H7 (cell line): Measurements from ENCODE around the gene ITPRIP. TPM values are rescaled to one million over a fixed set of nuclear protein-coding genes. Genes with fewer than 3 reads are reported as not detected.

Experiments used
- DNase-seq: peaks from one replicate; pipeline ENCODE4 v3.0.0; 2012
- H3K27me3 ChIP-seq: 2 replicates; pipeline ENCODE4 v1.6.0; 2011; ENCODE audit warnings: mild to moderate bottlenecking, low read length; ENCODE audit not compliant: control insufficient read depth, insufficient read depth
- H3K36me3 ChIP-seq: replicated peaks from 2 replicates; pipeline ENCODE4 v1.5.1; 2011; ENCODE audit warnings: low read length; ENCODE audit not compliant: control insufficient read depth, insufficient read depth
- H3K4me3 ChIP-seq: 2 replicates; pipeline ENCODE4 v1.5.1; 2011; ENCODE audit warnings: low read depth, mild to moderate bottlenecking, control low read depth, low read length, moderate library complexity; ENCODE audit not compliant: insufficient read depth
- total RNA-seq: library from RNA; depleted of rRNA; stranded (reverse); fragments of >200 nt; shearing (Covaris generic); gene quantifications from 2 replicates; pipeline ENCODE4 v1.2.3, GENCODE V29; 2014

ITPRIP gene
- total RNA-seq, 1 experiment from 2014 or later, result 6.9 TPM

DNA sequence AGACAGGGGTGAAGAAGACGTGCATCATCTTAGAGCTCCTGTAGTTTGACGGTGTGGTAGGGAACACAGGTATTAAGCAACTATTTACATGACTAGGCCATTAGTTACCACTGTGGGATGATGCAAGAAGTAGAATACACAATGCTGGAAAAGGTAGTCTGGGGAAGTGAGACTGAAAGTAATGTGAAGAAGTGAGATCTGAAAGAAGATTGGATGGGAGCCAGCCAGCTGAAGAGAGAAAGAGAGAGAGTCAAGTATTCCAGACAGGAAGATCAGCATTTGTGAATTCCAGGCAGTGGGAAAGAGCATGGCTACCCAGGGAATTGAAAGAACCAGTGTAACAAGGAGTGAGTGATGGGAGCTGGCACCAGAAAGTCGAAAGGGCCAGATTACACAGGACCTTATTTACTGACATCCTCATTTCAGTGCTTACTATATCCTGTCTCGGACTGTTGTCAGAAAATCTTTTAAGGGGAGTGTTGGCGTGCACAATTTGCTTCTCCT lies 11.4 kb upstream of the ITPRIP start:
- no peak overlapping the region for H3K4me3 ChIP-seq
- DNase-seq, result no peak
- no peaks in the 10 kb centered on the region for H3K36me3 ChIP-seq
- H3K27me3 ChIP-seq, result peaks cover 11% of the 10 kb centered on the region

DNA sequence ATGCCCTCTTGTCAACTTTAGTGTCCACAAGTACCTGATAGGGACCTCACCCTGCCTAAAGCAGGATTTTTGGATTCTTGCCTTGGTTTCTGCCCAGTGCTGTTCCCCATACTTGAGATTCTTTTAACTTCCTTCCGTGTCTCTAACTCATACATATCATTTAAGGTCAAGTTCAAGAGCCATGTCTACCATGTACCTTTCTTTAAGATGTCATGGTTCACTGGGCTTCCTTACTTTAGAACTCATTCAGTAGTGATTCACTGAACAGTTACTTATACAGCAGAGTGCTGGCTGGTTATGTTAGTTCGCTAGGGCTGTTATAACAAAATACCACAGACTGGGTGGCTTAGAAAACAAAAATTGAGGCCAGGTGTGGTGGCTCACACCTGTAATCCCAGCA lies 10.3 kb upstream of the ITPRIP start:
- H3K4me3 ChIP-seq, result no peak overlapping the region
- H3K36me3 ChIP-seq, result no peaks in the 10 kb centered on the region
- no peaks in the 10 kb centered on the region for H3K27me3 ChIP-seq
- DNase-seq, result no peak

DNA sequence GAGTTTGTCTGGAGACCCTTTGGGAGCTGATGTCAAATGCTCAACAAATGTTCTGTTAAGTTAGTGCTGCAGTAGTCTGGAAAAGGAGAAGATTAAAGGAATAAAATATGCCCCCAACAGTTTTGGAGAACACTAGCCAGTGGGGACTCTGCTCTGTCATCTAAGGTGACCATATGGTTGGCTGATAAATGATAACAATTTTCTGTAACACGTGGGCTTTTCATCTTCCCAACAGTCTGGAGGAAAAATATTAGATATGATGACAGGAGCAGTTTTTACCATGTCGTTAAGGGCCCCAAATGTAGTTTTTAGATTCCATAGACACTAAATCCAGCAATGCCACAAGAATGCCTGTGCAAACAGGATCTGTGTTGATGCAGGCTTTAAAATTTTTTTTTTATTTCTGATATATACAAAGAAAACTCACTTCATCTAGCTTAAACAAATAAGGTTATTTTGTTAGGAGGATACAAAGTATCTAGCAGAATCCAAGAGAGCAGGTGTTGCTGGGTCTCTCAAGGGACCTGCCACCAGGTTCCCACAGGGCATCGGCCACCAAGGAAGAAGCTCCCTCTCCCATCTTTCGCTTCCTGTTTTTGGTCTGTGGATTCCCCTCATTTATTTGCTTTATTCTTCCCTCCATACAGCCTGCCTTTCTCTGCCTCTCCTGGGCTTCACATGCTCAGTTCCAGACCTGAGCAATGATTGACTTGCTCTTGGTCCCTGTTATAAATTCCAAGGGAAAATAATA lies 9.2 kb upstream of the ITPRIP start:
- DNase-seq, result no peak
- Histone ChIP-seq H3K27me3 (no peaks in the 10 kb centered on the region), H3K36me3 (no peaks in the 10 kb centered on the region), H3K4me3 (no peak overlapping the region)

DNA sequence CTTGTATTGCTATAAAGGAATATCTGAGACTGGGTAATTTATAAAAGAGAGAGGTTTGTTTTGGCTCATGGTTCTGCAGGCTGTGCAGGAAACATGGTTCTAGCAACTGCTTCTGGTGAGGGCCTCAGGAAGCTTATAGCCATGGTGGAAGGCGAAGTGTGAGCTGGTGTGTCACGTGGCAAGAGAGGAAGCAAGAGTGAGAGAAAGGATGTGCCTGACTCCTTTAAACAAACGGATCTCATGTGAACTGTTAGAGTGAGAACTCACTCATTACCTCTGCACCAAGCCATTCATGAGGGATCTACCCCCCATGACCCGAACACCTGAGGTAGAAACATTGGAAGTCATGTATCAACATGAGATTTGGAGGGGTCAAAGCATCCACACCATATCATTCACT lies 7.7 kb upstream of the ITPRIP start:
- no peak overlapping the region for H3K4me3 ChIP-seq

DNA sequence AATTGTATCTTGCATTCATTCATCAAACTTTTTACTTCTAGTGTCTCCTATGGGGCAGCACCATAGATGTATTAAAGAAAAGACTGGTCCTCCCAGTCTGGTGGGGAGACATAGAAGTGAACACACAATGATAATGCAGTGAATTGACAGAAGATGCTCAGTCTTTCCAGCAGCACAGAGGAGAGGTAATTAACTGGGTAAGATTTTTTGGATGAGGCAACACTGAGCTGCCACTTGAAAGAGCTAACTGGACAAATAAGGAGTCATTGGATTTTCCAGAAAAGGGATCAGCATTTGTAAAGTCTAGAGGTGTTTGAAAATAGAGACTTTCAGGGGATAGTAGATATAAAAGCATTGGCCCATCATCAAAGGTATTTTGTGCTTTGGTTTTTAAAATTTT lies 7.2 kb upstream of the ITPRIP start:
- DNase-seq, result no peak
- H3K4me3 ChIP-seq, result no peak overlapping the region
- H3K36me3 ChIP-seq, result no peaks in the 10 kb centered on the region
- H3K27me3 ChIP-seq, result no peaks in the 10 kb centered on the region

More for the DNA sequence above, 7.7 kb upstream of the ITPRIP start:
- Histone ChIP-seq H3K36me3 (no peaks in the 10 kb centered on the region), H3K27me3 (no peaks in the 10 kb centered on the region)
- no peak for DNase-seq

DNA sequence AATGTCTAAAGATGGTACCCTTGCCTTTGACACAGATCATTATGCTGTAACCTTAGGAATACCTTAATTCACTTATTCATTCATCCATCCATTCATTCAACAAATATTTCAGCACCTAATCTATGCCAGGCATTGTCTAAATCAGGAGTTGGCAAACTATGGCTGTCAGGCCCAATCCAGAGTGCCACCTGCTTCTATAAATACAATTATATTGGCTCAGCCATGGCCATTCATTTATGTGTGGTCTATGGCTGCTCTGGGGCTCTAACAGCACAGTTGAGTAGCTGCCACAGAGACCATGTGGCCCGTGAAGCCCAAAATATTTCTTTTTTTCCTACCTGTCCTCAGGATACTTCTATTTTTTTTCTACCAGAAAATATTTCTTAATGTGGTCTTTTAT lies 6.0 kb upstream of the ITPRIP start:
- Histone ChIP-seq H3K4me3 (no peak overlapping the region), H3K36me3 (no peaks in the 10 kb centered on the region), H3K27me3 (no peaks in the 10 kb centered on the region; the same call in 1 of the 2 replicates)
- no peak for DNase-seq

DNA sequence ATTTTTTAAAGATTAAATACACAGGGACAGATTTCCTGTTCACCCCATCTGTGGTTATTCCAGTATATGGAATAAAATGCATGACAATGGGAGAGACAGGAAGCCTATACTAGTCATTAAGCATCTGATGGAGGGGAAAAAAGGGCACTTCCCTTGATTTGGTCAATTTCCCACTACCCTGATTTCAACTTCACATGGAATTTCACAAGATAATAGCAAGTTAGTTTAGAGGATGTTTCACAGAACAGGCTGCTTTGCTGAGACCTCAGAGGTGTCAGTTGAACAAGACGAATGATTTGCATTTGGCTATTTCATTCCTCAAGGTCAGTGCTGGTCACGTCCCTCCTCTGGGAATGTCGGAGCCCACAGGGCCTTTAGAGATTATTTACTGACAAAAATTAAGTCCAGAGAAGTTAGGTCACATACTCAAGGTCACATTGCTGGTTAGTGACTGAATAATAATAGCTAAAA lies 4.7 kb upstream of the ITPRIP start:
- DNase-seq, result no peak
- no peaks in the 10 kb centered on the region for H3K36me3 ChIP-seq

DNA sequence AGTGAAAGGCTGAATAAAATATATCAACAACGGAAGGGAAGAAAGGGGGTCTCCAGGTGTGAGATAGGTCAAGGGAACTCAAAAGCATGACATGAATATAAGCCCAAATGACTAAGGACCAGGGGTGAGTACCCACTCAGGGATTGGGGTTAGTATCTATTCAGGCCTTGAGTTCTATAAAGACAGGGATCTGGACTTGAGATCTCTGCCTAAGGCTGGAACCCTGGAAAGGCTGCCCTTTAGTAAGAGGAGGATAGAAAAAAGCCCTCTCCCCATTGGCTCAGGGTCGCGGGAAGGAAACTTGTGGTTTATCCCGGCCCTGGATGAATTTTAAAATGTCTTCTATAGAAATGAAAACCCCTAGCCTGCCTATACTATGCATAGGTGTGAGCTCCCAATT lies 2.4 kb upstream of the ITPRIP start:
- DNase-seq, result peak; percentile 27
- H3K36me3 ChIP-seq, result no peaks in the 10 kb centered on the region

More for the DNA sequence above, 4.7 kb upstream of the ITPRIP start:
- H3K4me3 ChIP-seq, result no peak overlapping the region
- no peaks in the 10 kb centered on the region; the same call in 1 of the 2 replicates for H3K27me3 ChIP-seq

DNA sequence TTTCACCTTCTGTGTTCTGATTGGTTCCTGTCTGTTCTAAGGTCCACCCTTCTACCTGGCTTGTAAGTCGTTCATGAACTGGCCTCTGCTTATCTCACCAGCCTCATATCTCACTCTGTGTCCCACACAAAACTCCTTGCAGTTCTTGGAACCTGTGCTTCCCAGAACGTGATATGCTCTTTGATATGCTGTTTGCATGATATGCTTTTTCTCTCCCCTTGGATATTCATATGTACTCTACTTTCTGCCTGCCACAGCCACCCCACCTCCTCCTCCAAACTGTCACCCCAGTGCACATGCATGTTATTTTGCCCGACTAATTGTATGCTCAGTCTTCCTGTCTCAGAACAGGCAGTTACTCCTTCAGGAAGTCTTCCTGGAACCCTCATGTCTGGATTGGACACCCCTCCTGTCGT lies 1.9 kb upstream of the ITPRIP start:
- Histone ChIP-seq H3K36me3 (no peaks in the 10 kb centered on the region), H3K27me3 (no peaks in the 10 kb centered on the region; the same call in 1 of the 2 replicates), H3K4me3 (no peak overlapping the region)
- peak; percentile 11 for DNase-seq

More for the DNA sequence above, 2.4 kb upstream of the ITPRIP start:
- no peak overlapping the region for H3K4me3 ChIP-seq
- no peaks in the 10 kb centered on the region; the same call in 1 of the 2 replicates for H3K27me3 ChIP-seq

DNA sequence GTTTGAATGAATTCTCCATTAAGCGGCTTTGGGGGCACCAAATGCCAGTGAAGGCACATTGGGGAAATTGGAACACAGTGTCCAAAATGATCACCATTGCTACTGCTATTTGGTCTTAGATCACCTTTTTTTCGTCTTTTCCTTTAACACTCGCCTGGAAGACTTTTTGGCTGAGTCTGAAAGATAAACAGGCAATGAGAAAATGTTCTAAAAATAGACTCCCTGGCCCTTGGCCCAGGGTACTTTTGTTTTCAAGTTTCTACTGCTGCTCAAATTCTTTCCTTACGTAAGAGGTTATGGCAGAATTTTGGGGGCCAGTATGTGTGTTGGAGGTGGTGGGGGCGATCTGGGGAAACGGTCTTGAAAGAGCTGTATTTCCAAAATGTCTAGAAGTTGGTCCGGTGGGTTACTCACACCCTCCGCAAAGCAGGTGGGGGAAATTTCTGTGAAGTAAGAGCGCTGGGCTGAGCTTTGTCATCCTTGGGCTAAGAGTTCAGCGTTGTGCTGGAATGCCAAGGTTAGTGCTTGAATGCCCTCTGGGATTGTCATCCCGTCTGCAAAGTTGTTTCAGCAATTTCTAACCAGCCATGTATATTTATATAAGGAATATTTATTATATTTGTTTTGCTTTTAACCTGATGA lies 1.3 kb upstream of the ITPRIP start:
- H3K36me3 ChIP-seq, result no peaks in the 10 kb centered on the region
- no peaks in the 10 kb centered on the region; the same call in 1 of the 2 replicates for H3K27me3 ChIP-seq
- DNase-seq, result peak; percentile 17
- peak overlapping the region; percentile 94 for H3K4me3 ChIP-seq

DNA sequence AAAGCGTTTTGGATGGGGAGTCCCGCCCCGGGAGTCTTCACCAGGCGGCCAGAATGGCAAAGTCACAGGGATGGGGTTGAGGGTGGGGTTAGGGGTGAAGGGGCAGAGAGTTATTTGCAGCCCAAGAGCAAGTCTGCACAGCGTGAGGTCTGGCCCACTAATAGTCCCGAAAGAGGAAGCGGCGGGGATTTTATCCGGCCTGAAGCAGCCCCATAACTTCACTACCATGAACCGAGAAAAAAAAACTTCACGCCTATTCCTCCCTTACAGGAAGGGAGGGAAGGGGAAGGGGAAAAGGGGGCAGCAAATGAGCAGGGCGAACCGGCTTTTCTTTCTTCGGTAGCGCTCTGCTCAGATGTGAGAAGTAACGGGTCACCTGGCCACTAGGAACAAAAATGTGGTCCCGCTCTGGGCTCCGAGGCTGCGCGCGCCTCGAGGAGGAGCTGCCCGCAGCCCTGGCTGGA lies 712 bp downstream of the ITPRIP start:
- Histone ChIP-seq H3K27me3 (no peaks in the 10 kb centered on the region; the same call in 1 of the 2 replicates), H3K4me3 (peak overlapping the region; percentile 94), H3K36me3 (no peaks in the 10 kb centered on the region)
- peak; percentile 61 for DNase-seq

DNA sequence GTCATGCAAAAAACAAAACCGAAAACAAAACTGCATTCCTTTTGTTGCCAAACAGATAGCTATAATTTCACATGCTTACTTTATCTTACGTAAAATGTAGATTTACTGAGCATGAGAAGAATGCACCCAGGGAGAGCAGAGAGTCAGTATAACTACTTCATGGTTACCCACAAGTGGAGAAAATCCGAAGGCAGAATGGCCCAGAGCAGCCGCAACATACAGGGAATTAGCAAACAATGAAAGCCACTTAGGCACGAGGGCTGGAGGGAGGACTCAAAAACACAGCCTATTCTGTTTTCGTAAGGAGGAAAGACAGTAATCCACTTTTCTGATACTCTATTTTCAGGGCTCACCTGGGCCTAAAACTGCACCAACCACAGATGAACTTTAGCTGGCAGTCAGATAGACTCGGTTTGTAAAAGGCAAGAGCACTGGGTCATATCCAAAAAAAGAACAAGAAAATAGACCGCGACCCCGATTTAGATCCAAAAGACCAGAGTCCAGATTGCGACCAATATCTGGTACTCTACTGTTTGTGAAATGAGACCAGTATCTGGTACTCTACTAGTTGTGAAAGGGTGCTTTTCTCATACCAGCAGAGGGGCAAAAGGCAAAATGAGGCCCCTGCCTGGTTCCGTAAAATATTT lies 1.3 kb downstream of the ITPRIP start:
- peak; percentile 33 for DNase-seq
- Histone ChIP-seq H3K4me3 (peak overlapping the region; percentile 94), H3K27me3 (no peaks in the 10 kb centered on the region; the same call in 1 of the 2 replicates), H3K36me3 (no peaks in the 10 kb centered on the region)

DNA sequence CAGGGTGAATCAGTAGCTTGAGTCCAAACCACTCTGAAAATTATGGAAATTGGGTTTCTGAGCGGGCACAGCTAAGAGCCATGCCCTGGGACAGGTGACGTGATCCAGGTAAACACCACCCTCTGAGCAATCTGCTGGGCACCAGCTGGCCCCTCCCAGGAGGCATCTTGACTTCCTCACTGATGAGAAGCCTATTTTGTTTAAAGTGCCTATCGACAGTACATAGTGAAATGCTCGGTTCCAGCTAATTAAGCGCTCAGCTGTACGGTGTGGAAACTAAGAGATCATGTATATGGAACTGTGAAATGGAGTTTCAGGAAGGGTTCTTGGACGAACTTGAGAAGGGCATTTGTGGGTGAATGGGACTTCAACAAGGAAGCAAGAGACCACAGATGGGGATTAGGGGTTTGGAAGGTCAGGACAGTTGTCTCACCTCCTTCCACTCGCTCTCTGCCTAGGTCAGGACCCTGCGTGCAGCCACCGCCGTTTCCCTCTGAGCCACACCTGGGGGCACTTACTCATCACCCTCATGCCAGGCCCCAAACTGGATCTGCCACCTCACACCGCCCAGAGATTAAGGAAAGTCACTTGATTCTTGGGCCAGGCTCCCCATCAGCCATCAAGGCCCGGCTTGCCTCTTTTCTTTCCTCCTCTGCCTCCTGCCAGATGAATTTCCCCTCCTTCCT lies 3.2 kb downstream of the ITPRIP start:
- no peak for DNase-seq
- Histone ChIP-seq H3K36me3 (no peaks in the 10 kb centered on the region), H3K4me3 (no peak overlapping the region), H3K27me3 (no peaks in the 10 kb centered on the region; the same call in 1 of the 2 replicates)

DNA sequence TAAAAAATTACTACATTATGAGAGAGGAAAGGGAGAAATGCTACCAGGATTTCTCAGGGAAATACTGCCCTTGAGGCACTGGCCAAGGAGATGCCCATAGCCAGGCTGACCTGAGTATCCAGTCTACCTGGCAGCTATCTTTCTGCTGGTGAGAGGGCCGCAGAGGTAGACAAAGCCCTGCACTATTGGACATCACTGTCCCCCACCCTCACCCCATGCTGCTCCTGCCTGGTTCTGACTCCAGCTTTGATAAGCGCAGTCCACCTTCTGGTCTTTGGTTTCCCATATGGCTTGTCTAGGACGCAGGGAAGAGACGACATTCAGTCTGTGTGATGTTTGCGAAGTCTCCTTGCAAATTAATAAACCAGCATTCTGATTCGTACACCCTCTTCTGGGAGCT lies 3.7 kb downstream of the ITPRIP start:
- H3K4me3 ChIP-seq, result no peak overlapping the region

More for the DNA sequence above, 3.7 kb downstream of the ITPRIP start:
- Histone ChIP-seq H3K27me3 (no peaks in the 10 kb centered on the region; the same call in 1 of the 2 replicates), H3K36me3 (no peaks in the 10 kb centered on the region)
- DNase-seq, result no peak
